GM20000 (cell line): Measurements from ENCODE around the gene PPBP.
"Not testable (repeated sequence)": the region's sequence is repeated elsewhere in the genome, so short reads cannot be mapped to it uniquely, and the experiment has no call there.

ENCODE experiments used
- DNase-seq: peaks from one replicate; pipeline ENCODE4 v3.0.0; 2012; ENCODE audit warnings: low spot score
- CTCF ChIP-seq: IDR thresholded peaks from 2 replicates; pipeline ENCODE4 v1.5.1; 2012; ENCODE audit warnings: mild to moderate bottlenecking, control low read depth; ENCODE audit errors: extremely low read depth, missing control alignments

PPBP gene

GRCh38 chr4:73984736-73985527 lies 3.1 kb downstream of the PPBP start:
- no peak for DNase-seq
- no peak for TF ChIP-seq CTCF

- DNase-seq, result not testable (repeated sequence)
Observed at GRCh38 chr4:73981175-73981574, 6.8 kb downstream of the PPBP start.

- TF ChIP-seq CTCF, result no peak
- DNase-seq, result no peak
Observed at GRCh38 chr4:73979407-73979957, 8.5 kb downstream of the PPBP start.

- TF ChIP-seq CTCF, result no peak
- no peak for DNase-seq
Observed at GRCh38 chr4:73978886-73979285, 9.1 kb downstream of the PPBP start.

GRCh38 chr4:73976716-73977115 lies 11.3 kb downstream of the PPBP start:
- no peak for TF ChIP-seq CTCF
- DNase-seq, result no peak

- no peak for TF ChIP-seq CTCF
- DNase-seq, result no peak
Observed at GRCh38 chr4:73976217-73976616, 11.8 kb downstream of the PPBP start.

- no peak for TF ChIP-seq CTCF
- DNase-seq, result no peak
Observed at GRCh38 chr4:73974352-73974751, 13.6 kb downstream of the PPBP start.

GRCh38 chr4:73970945-73971344 lies 17.0 kb downstream of the PPBP start:
- no peak for DNase-seq
- no peak for TF ChIP-seq CTCF
